Measurements from ENCODE around the gene TRIM2.

- no peak for TF ChIP-seq CTCF (IDR thresholded peaks at IDR 0.05)
- no peak for TF ChIP-seq POLR2AphosphoS5 (IDR thresholded peaks at IDR 0.05; ENCODE audit: insufficient read depth in 1 of 2, low read depth in 1 of 2)
- no peak for TF ChIP-seq POLR2A (IDR thresholded peaks at IDR 0.05)
These were observed 164.8 kb downstream of the TRIM2 start for GRCh38 chr4:153369021-153369420.

Measured in vagina (tissue), 2 donors.